ENCODE data around the gene KRTAP2-2. TPM values are rescaled to one million over a fixed set of nuclear protein-coding genes. Genes with fewer than 3 reads are reported as not detected.

The KRTAP2-2 gene
- total and polyA plus RNA-seq, 2 of the 8 experiments (the other 6 are each of a cell fraction or from before 2014, with no cell fraction given), result not detected

DNA sequence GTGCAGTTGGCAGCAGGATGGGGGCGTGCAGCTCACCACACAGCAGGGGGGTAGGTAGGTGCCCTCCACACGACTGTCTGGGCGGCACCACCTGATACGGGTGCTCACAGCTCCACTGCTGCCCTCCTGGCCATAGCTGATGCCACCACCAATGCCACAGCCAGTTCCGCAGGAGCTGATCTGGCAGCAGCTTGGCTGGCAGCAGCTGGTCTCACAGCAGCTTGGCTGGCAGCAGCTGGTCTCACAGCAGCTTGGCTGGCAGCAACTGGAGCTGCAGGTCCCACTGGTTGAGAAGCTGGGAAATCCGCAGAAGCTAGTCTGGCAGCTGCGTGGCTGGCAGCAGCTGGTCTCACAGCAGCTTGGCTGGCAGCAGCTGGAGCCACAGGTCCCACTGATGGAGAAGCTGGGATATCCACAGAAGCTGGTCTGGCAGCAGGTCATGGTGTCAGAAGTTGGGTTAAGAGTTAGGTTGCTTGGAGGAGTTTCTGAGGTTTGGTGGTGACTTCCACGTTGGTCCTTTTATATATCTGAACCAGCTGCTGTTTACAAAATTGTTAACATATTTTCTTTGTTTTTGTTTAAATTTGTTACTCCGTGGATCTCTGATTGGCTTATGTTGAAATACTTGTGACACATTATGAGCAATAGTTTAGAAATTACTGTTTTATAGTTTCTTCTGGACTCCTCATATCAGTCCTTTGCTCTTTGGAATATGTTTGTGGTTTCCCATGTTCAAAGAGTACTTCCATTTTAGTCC lies 28.1 kb downstream of the KRTAP2-2 start, which contains the start of gene KRTAP1-5:
TSS of gene KRTAP1-5 (minus strand) at position 494 of the 757 bp plus-strand sequence. CDS start at position 441, 53 bp downstream.
- Histone ChIP-seq H4K91ac (replicated peaks; ENCODE audit: insufficient read length, low read length) (no peak within 1 kb of the TSS), H3K9ac (replicated peaks in 1 of 4; ENCODE audit: extremely low read depth in 1 of 4, low read depth in 3 of 4, low read length in 3 of 4) (no peak within 1 kb of the TSS), H3K79me1 (ENCODE audit: low read depth, low read length) (no peaks in the 10 kb centered on the region), H3K4ac (replicated peaks; ENCODE audit: insufficient read length, low read depth, low read length) (no peak within 1 kb of the TSS), H3K23me2 (ENCODE audit: low read depth, low read length) (no peaks in the 10 kb centered on the region), H2BK5ac (ENCODE audit: low read depth, low read length) (no peak within 1 kb of the TSS), H2BK12ac (ENCODE audit: low read depth, low read length) (no peak within 1 kb of the TSS), H4K5ac (ENCODE audit: insufficient read length, low read depth, low read length) (no peak within 1 kb of the TSS), H3K4me1 (replicated peaks in 1 of 4; ENCODE audit: control insufficient read depth in 3 of 4, insufficient read depth in 4 of 4, low read length in 3 of 4) (no peaks in the 10 kb centered on the region; a peak in 1 of 7 replicates), H3K27me3 (replicated peaks in 1 of 4; ENCODE audit: control insufficient read depth in 3 of 4, extremely low read depth in 1 of 4, insufficient read depth in 3 of 4, low read length in 3 of 4) (no peaks in the 10 kb centered on the region), H3K36me3 (ENCODE audit: control insufficient read depth in 2 of 4, insufficient read depth in 4 of 4, low read length in 3 of 4) (no peaks in the 10 kb centered on the region), H3K14ac (ENCODE audit: insufficient read length) (no peak within 1 kb of the TSS), H3K18ac (ENCODE audit: extremely low read depth, low read length) (no peak within 1 kb of the TSS), H4K8ac (ENCODE audit: extremely low read depth, insufficient read depth, low read length) (no peak within 1 kb of the TSS), H2AFZ (ENCODE audit: low read length) (no peak within 1 kb of the TSS), H2BK15ac (ENCODE audit: low read length) (no peak within 1 kb of the TSS), H3K4me3 (ENCODE audit: extremely low read depth in 1 of 4, insufficient read depth in 2 of 4, low read depth in 3 of 4, low read length in 4 of 4) (no peak within 1 kb of the TSS), H2AK5ac (ENCODE audit: low read depth, low read length) (no peak within 1 kb of the TSS), H3K4me2 (ENCODE audit: insufficient read depth in 1 of 2, low read depth in 2 of 2, low read length in 2 of 2) (no peak within 1 kb of the TSS), H3K79me2 (ENCODE audit: control insufficient read depth in 1 of 2, insufficient read depth in 2 of 2, low read length in 2 of 2) (no peaks in the 10 kb centered on the region), H2BK120ac (replicated peaks; ENCODE audit: low read depth, low read length) (no peak within 1 kb of the TSS), H3K23ac (ENCODE audit: insufficient read length) (no peak within 1 kb of the TSS), H4K20me1 (replicated peaks in 1 of 2; ENCODE audit: control insufficient read depth in 1 of 2, insufficient read depth in 2 of 2, low read length in 2 of 2) (no peaks in the 10 kb centered on the region), H3K9me3 (ENCODE audit: insufficient read depth in 2 of 2, low read depth in 1 of 2, low read length in 1 of 2) (no peaks in the 10 kb centered on the region), H2BK20ac (ENCODE audit: low read length) (no peak within 1 kb of the TSS), H3K27ac (ENCODE audit: low read depth, low read length) (no peak within 1 kb of the TSS), H3K56ac (replicated peaks; ENCODE audit: insufficient read length, low read depth, low read length) (no peak within 1 kb of the TSS)
- FAIRE-seq (no peak), DNase-seq (ENCODE audit: low read depth in 1 of 2, low spot score in 2 of 2) (no peak)
- ChIA-PET CTCF (ENCODE audit: partially characterized antibody) (no interaction called here), POLR2A (ENCODE audit: partially characterized antibody) (no interaction called here)
- WGBS, 2 experiments (ENCODE audit: extremely low coverage in 1 of 2, insufficient coverage in 1 of 2, insufficient read length in 1 of 2, insufficient replicate concordance in 2 of 2, low coverage in 1 of 2, low lambda C conversion rate in 2 of 2, missing lambda C conversion rate in 1 of 2), result 86% methylated on average over 8 of the region's 9 CpGs; no CpG with 5 or more reads in 1 of the 2 experiments
- TF ChIP-seq BRCA1 (IDR thresholded peaks at IDR 0.05; ENCODE audit: low read depth, low read length), result no peak
- TF ChIP-seq RFX5 (IDR thresholded peaks at IDR 0.05; ENCODE audit: borderline replicate concordance, low read depth, low read length), result no peak
- TF ChIP-seq NRF1 (IDR thresholded peaks at IDR 0.05; ENCODE audit: low read depth, low read length), result no peak
- TF ChIP-seq NANOG (IDR thresholded peaks at IDR 0.05; ENCODE audit: insufficient read depth, low read depth, low read length, poor library complexity, severe bottlenecking), result no peak
- no peak for TF ChIP-seq TCF12 (IDR thresholded peaks at IDR 0.05; ENCODE audit: low read depth, low read length)
- TF ChIP-seq HDAC6 (IDR thresholded peaks at IDR 0.05; ENCODE audit: low read depth, low read length), result no peak
- TF ChIP-seq CREB1 (IDR thresholded peaks at IDR 0.05), result no peak
- no peak for TF ChIP-seq RXRA (IDR thresholded peaks at IDR 0.05; ENCODE audit: insufficient read depth, low read depth, low read length)
- TF ChIP-seq BCL11A (IDR thresholded peaks at IDR 0.05; ENCODE audit: low read depth in 2 of 2, low read length in 2 of 2), result no peak
- no peak for TF ChIP-seq GABPA (IDR thresholded peaks at IDR 0.05; ENCODE audit: borderline replicate concordance, insufficient read depth, low read length)
- TF ChIP-seq JUN (IDR thresholded peaks at IDR 0.05; ENCODE audit: low read depth, low read length), result no peak

Measured in H1 (cell line).